Superior temporal gyrus (tissue), 1 donor: ENCODE measurements around the gene SV2C.

Experiments used
- DNase-seq: peaks from one replicate; pipeline ENCODE4 v3.0.0-alpha.2; 2016; ENCODE audit errors: extremely low spot score

SV2C gene

DNA sequence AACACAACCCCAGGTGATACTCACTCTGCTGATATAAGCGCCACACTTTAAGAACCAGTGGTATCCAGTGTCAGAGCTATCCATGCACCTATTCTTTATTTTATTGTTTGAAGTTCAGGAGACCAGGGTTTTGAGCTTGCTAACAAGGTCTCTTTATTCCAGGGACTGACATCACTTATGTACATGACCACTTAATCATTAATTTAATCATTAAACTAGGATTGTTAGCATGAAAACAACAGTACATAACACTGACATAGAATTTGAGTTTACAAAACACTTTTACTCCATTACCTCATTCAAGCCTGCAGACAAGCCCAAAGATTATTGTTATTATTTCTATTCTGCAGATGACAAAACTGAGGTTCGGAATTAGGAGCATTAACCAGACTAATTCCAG lies 168.5 kb downstream of the SV2C start:
- no peak for DNase-seq

GRCh38 chr5:76252437-76252836 lies 169.3 kb downstream of the SV2C start:
- no peak for DNase-seq

DNA sequence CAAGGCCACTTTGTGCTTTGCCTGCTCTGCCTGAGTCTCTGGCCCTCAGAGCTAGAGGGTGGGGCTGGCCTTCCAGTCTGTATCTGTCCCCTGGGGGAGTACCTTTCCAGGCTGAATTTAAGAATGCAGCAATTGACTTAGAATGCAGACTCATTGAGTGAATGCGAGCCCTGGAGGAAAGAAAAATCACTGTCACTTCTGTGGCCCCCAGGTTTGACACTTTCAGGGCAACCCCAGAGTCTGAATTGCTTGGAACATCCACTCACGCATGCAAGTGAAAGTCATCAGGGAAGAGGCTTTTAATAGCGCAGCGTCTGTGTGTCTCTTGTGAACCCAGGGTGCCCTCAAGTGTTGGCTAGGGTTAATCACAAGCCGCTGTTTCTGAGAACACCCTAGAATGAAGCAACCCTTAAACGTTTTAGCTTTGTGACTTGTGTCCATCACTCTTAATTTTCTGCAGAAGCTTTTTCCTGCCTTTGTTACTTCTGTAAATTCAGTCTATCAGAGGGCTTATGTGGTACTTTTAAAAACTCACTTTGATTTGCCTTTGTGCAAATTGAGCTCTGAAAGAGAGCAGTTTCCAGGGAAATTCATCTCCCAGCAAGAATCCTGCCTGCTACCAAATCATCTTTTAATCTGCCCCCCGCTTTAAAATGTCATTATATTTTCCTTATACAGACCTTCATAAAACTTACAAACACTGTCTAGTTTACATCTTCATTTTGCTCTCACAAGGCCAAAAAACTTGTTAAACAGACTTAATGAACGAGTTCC lies 173.1 kb downstream of the SV2C start:
- DNase-seq: peak; percentile 87

- DNase-seq: no peak
Measured at GRCh38 chr5:76257225-76257833, 174.1 kb downstream of the SV2C start.

GRCh38 chr5:76257897-76258296 lies 174.7 kb downstream of the SV2C start:
- DNase-seq: no peak

GRCh38 chr5:76264681-76265080 lies 181.5 kb downstream of the SV2C start:
- DNase-seq: no peak

- DNase-seq: no peak
Measured at GRCh38 chr5:76269259-76269931, 186.2 kb downstream of the SV2C start.

GRCh38 chr5:76269932-76270610 lies 186.9 kb downstream of the SV2C start:
- no peak for DNase-seq

DNA sequence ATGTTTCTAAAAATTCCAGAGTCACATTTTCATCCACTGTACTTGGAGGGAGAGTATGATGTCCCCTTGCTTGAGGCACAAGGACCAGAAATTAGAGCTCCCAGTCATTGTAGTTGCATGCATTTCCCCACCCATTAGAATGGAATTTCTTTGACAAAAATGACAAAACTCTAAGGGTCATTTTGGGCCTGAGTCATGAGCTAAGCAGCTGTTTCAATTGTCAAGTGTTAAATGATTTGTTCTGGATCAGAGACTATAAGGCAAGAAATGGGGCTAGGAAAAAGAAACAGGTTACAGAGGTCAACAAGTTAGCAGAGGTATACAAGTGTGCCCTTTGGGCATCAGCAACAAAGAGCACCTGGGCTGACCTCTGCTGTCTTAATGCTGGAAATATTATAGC lies 188.7 kb downstream of the SV2C start:
- DNase-seq: no peak

GRCh38 chr5:76273206-76273885 lies 190.2 kb downstream of the SV2C start:
- DNase-seq: no peak

- no peak for DNase-seq
Measured at GRCh38 chr5:76274571-76274970, 191.4 kb downstream of the SV2C start.

DNA sequence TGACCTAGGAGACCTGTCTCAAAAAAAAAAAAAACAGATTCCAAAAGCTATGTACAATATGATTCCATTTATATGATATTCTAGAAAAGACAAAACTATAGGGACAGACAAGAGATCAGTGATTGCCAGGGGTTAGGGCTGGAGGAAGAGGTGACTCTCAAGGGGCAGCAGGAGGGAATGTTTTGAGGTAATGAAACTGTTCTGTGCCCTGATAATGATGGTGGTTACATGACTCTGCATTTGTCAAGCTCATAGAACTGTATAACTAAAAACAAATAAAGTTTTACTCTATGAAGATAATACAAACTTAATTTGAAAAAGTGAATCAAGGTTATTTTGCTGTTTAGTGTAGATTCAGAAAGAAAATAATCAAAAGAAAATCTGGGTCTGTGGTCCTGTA lies 194.6 kb downstream of the SV2C start:
- no peak for DNase-seq

GRCh38 chr5:76278261-76278789 lies 195.1 kb downstream of the SV2C start:
- no peak for DNase-seq

DNA sequence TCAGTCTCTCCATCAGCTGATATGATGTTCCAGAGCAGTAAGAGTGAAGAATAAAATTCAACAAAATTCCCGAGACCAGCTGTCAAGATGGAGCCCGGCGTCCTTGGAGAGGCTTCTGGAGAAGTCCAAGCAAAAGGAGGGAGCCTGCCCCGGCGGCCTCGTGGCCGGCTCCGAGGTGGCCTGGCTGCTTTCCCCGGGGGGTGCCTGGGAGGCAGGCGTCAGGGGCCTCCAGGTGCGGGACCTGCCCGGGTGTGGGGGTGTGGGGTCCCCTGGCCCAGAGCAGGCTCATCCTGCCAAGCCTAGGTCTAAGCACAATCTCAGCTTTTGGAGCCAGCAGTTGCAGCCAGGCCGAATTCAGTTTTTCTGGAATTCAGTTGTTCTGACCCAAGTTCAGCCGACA lies 197.3 kb downstream of the SV2C start:
- no peak for DNase-seq

DNA sequence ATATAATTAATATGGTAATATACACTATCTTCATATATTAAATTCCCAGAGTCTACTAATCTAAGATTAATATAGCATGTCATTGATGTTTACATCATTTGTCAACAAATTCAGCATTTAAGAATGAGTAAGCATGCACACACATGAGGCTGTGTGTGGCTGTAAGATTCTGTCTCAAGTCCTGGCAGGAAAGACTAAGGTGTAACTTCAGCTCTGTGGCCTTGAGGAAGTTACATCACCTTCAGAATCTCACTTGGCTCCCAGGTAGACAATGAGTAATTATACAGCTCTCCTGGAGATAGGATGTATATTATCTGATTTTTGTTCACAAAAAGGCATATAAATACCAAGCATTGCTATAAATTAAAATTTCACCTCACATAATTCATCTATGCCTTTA lies 200.5 kb downstream of the SV2C start:
- DNase-seq: no peak

GRCh38 chr5:76289692-76290091 lies 206.5 kb downstream of the SV2C start:
- DNase-seq: no peak

GRCh38 chr5:76290321-76290757 lies 207.2 kb downstream of the SV2C start:
- no peak for DNase-seq

GRCh38 chr5:76291305-76292077 lies 208.3 kb downstream of the SV2C start:
- no peak for DNase-seq

GRCh38 chr5:76292620-76293322 lies 209.6 kb downstream of the SV2C start:
- no peak for DNase-seq

- DNase-seq: no peak
Measured at GRCh38 chr5:76294573-76294972, 211.4 kb downstream of the SV2C start.
